GM12878 (cell line): ENCODE results near the gene ACTR2. TPM values are rescaled to one million over a fixed set of nuclear protein-coding genes. Genes with fewer than 3 reads are reported as not detected.

Experiments
- ATAC-seq: fragments of 200-7000 bp; cut with Tn5 transposase; 3 replicates; pipeline ENCODE4 v1.9.1; 2020; ENCODE audit warnings: mild to moderate bottlenecking, moderate library complexity
- BruUV-seq: library from RNA; stranded (reverse); fragments of 400-500 nt; replicated peaks from 2 replicates; lab custom pipeline; 2021; lab: Mats Ljungman, UMichigan
- CTCF ChIA-PET: fragments of 300-600 bp; sonication (Branson Sonifier 250); formaldehyde crosslinking; extraction: SDS; loops from one replicate; lab custom pipeline; 2021; ENCODE audit warnings: inconsistent platforms; lab: Yijun Ruan, JAX
- POLR2A ChIA-PET: fragments of 350-600 bp; formaldehyde crosslinking; extraction: SDS; loops from one replicate; lab custom pipeline; 2021; ENCODE audit warnings: inconsistent platforms; lab: Charles Lee
- RAD21 ChIA-PET: fragments of 300-600 bp; sonication (Branson Sonifier 250); formaldehyde crosslinking; loops from one replicate; lab custom pipeline; 2023; ENCODE audit warnings: antibody characterized with exemption; ENCODE audit not compliant: unreplicated experiment; lab: Charles Lee
- SMC1A ChIA-PET: fragments of 300-600 bp; sonication (Branson Sonifier 250); formaldehyde crosslinking; loops from one replicate; lab custom pipeline; 2023; ENCODE audit not compliant: unreplicated experiment, uncharacterized antibody; lab: Charles Lee
- DNase-seq: peaks from one replicate; pipeline ENCODE4 v3.0.0-alpha.2; 2011; ENCODE audit warnings: low read depth, low spot score
- FAIRE-seq: peaks from 3 replicates; lab custom pipeline; 2011; peaks lifted over from hg19 to GRCh38; lab: Jason Lieb, UNC
- H2AFZ ChIP-seq: 2 replicates; pipeline ENCODE4 v1.6.0; 2011; ENCODE audit warnings: low read depth, low read length, control low read depth; ENCODE audit not compliant: control insufficient read depth
- H3K27ac ChIP-seq: 2 replicates; pipeline ENCODE4 v1.5.1; 2011; ENCODE audit warnings: control low read depth; ENCODE audit not compliant: control insufficient read depth, insufficient read depth
- H3K27me3 ChIP-seq, 2 experiments: replicated peaks in 1 of 2; 2 replicates each; pipeline versions ENCODE4 v1.6.0 to v1.6.1; 2011; ENCODE audit warnings: low read length in 1 of 2; ENCODE audit not compliant: control insufficient read depth in 2 of 2, insufficient read depth in 2 of 2
- H3K36me3 ChIP-seq, 2 experiments: 2 replicates each; pipeline ENCODE4 v1.5.1; 2011; ENCODE audit warnings: low read length in 1 of 2; ENCODE audit not compliant: control insufficient read depth in 2 of 2, insufficient read depth in 2 of 2
- H3K4me1 ChIP-seq: 2 replicates; pipeline ENCODE4 v1.6.1; 2011; ENCODE audit warnings: mild to moderate bottlenecking, low read length, moderate library complexity, mixed read lengths; ENCODE audit not compliant: control insufficient read depth, insufficient read depth
- H3K4me2 ChIP-seq: 2 replicates; pipeline ENCODE4 v1.6.0; 2011; ENCODE audit warnings: control low read depth; ENCODE audit not compliant: control insufficient read depth, insufficient read depth
- H3K4me3 ChIP-seq: fragments of 200-600 bp; sonication (generic); 2 replicates; pipeline ENCODE4 v1.5.1; 2016
- H3K79me2 ChIP-seq: 2 replicates; pipeline ENCODE4 v1.6.0; 2011; ENCODE audit warnings: low read length; ENCODE audit not compliant: control insufficient read depth, insufficient read depth
- H3K9ac ChIP-seq: 2 replicates; pipeline ENCODE4 v1.8.0; 2011; ENCODE audit warnings: low read length, control low read depth, mixed read lengths; ENCODE audit not compliant: control insufficient read depth, insufficient read depth
- H3K9me3 ChIP-seq: replicated peaks from 3 replicates; pipeline ENCODE4 v1.5.1; 2011; ENCODE audit warnings: mild to moderate bottlenecking, low read length; ENCODE audit not compliant: control insufficient read depth, insufficient read depth
- H4K20me1 ChIP-seq: 2 replicates; pipeline ENCODE4 v1.6.0; 2011; ENCODE audit not compliant: control insufficient read depth, insufficient read depth
- ASH2L ChIP-seq: fragments of 300-600, 200-600 bp; sonication (generic); IDR thresholded peaks from 2 replicates; pipeline ENCODE4 v1.6.1; 2017; ENCODE audit warnings: low read depth, mild to moderate bottlenecking, borderline replicate concordance
- CREB1 ChIP-seq: IDR thresholded peaks from 2 replicates; pipeline ENCODE4 v1.6.1; 2012; ENCODE audit warnings: low read depth, mild to moderate bottlenecking, inconsistent platforms
- FOXK2 ChIP-seq: fragments of 450-650 bp; IDR thresholded peaks from 2 replicates; pipeline ENCODE4 v1.6.1; 2017; ENCODE audit warnings: mild to moderate bottlenecking, moderate library complexity
- NBN ChIP-seq: fragments of 450-650 bp; IDR thresholded peaks from 2 replicates; pipeline ENCODE4 v1.6.1; 2016
- NFYB ChIP-seq: IDR thresholded peaks from 2 replicates; pipeline ENCODE4 v1.6.1; 2011; ENCODE audit warnings: low read depth, mild to moderate bottlenecking, low read length, improper control_type of control experiment, moderate library complexity; ENCODE audit not compliant: insufficient read depth
- SMC3 ChIP-seq: IDR thresholded peaks from 2 replicates; pipeline ENCODE4 v1.6.1; 2011; ENCODE audit warnings: low read length, improper control_type of control experiment, borderline replicate concordance
- ZNF217 ChIP-seq: fragments of 450-650 bp; IDR thresholded peaks from 2 replicates; pipeline ENCODE4 v1.6.1; 2017; ENCODE audit warnings: antibody characterized with exemption, mild to moderate bottlenecking
- WGBS: methylation state at CpG from one replicate; pipeline ENCODE4 v1.1.6; 2016; ENCODE audit warnings: low lambda C conversion rate; ENCODE audit not compliant: insufficient replicate concordance, insufficient coverage; ENCODE audit errors: missing lambda C conversion rate; 5-methylcytosine and 5-hydroxymethylcytosine counted together
- in situ Hi-C: fragments of 300-500 bp; cut with MboI; formaldehyde crosslinking; loops from 9 replicates; pipeline ENCODE4 v1.14.3; 2018; ENCODE audit warnings: mixed read lengths
- intact Hi-C: fragments of 100-400 bp; cut with micrococcal nuclease; formaldehyde crosslinking; loops from one replicate; pipeline ENCODE4 v1.14.2; 2022; ENCODE audit not compliant: unreplicated experiment
- polyA plus RNA-seq, 11 experiments: library from polyadenylated mRNA; depleted of rRNA in 4 of 11; unstranded in 6 of 11; stranded (reverse) in 5 of 11; fragments of >200 nt; fragmentation: Nextera tagmentation in 4 of 11; fragmentation: Illumina TruSeq in 1 of 11; extraction: Ambion mirVana in 4 of 11; extraction: Trizol in 1 of 11; gene quantifications; 1 replicate in 1 of 11; 2 replicates in 10 of 11; pipeline versions ENCODE4 v1.2.1 to v1.2.3, GENCODE V29; 2011 to 2016; ENCODE audit warnings: inconsistent platforms in 2 of 11, missing spikeins in 2 of 11, low read depth in 1 of 11
- total RNA-seq, 4 experiments: library from RNA; depleted of rRNA in 3 of 4; stranded (reverse); fragments of >200 nt in 3 of 4; fragmentation: Illumina TruSeq in 1 of 4; extraction: Trizol in 1 of 4; gene quantifications; 2 replicates each; pipeline versions ENCODE4 v1.2.1 to v1.2.3, GENCODE V29; 2013 to 2021
- TF ChIP-seq, protein P1 (sequence below): fragments of 450-650 bp; formaldehyde crosslinking; IDR thresholded peaks from 2 replicates; pipeline ENCODE4 v1.4.0; 2022; ENCODE audit warnings: mild to moderate bottlenecking, moderate library complexity
- TF ChIP-seq, protein P2 (sequence below), 3 experiments: IDR thresholded peaks in 2 of 3; conservative IDR thresholded peaks in 1 of 3; 2 replicates each; pipeline ENCODE4 v1.5.1; 2011; ENCODE audit warnings: low read depth in 3 of 3, low read length in 3 of 3, mild to moderate bottlenecking in 3 of 3, control low read depth in 2 of 3, moderate library complexity in 2 of 3, inconsistent platforms in 1 of 3, mixed read lengths in 1 of 3; ENCODE audit not compliant: control insufficient read depth in 2 of 3, insufficient read depth in 1 of 3; ENCODE audit errors: extremely low read depth in 1 of 3
- TF ChIP-seq, protein P3 (sequence below): fragments of 450-650 bp; IDR thresholded peaks from 2 replicates; pipeline ENCODE4 v1.6.1; 2014; ENCODE audit warnings: mild to moderate bottlenecking
- TF ChIP-seq, protein P4 (sequence below): fragments of 450-650 bp; IDR thresholded peaks from 2 replicates; pipeline ENCODE4 v1.6.1; 2016; ENCODE audit warnings: mild to moderate bottlenecking
- TF ChIP-seq, protein P5 (sequence below): fragments of 450-650 bp; IDR thresholded peaks from 2 replicates; pipeline ENCODE4 v1.6.1; 2016; ENCODE audit warnings: mild to moderate bottlenecking

The ACTR2 gene
- total and polyA plus RNA-seq, 10 of the 15 experiments (the other 5 are each of a cell fraction or from before 2014, with no cell fraction given), result 94.2 to 401 (median 195) TPM

DNA sequence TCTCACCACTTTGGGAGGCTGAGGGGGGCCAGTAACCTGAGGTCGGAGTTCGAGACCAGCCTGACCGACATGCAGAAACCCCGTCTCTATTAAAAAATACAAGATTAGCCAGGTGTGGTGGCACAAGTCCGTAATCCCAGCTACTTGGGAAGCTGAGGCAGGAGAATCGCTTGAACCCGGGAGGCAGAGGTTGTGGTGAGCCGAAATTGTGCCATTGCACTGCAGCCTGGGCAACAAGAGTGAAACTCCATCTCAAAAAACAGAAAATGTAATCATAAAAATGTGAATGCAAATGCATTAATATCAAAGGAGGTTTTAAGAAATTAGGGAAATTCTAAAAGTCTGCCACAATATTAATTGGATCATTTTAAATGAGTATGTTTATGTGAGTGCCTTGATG, 45.7 kb downstream of the ACTR2 start:
- Histone ChIP-seq H3K27me3 (no peaks in the 10 kb centered on the region), H4K20me1 (no peaks in the 10 kb centered on the region), H3K9ac (no peak overlapping the region), H3K36me3 (peaks cover 2 to 12% of the 10 kb centered on the region in 2 experiments; a peak in 3 of 4 replicates), H3K4me3 (no peak overlapping the region), H2AFZ (no peak overlapping the region), H3K4me1 (no peaks in the 10 kb centered on the region), H3K4me2 (no peak overlapping the region), H3K9me3 (no peaks in the 10 kb centered on the region), H3K79me2 (no peaks in the 10 kb centered on the region), H3K27ac (no peak overlapping the region)
- ATAC-seq, result no peak
- SMC1A ChIA-PET, result interaction anchor here (1.2 kb wide), 1 partner anchor 31 kb away, joined by 3 read pairs; no protein-coding TSS in a partner anchor
- CTCF ChIA-PET, result interaction anchor here (1.2 kb wide), 1 partner anchor 9 kb away, joined by 3 read pairs; no protein-coding TSS in a partner anchor
- in situ Hi-C loops, result no loop called here
- BruUV-seq, result no TSS peak
- POLR2A ChIA-PET, result no interaction called here
- 97% methylated on average over 8 of the region's 8 CpGs for WGBS
- FAIRE-seq, result no peak
- no peak for DNase-seq
- intact Hi-C loops, result no loop called here
- RAD21 ChIA-PET, result no interaction called here
- TF ChIP-seq, protein P1, sequence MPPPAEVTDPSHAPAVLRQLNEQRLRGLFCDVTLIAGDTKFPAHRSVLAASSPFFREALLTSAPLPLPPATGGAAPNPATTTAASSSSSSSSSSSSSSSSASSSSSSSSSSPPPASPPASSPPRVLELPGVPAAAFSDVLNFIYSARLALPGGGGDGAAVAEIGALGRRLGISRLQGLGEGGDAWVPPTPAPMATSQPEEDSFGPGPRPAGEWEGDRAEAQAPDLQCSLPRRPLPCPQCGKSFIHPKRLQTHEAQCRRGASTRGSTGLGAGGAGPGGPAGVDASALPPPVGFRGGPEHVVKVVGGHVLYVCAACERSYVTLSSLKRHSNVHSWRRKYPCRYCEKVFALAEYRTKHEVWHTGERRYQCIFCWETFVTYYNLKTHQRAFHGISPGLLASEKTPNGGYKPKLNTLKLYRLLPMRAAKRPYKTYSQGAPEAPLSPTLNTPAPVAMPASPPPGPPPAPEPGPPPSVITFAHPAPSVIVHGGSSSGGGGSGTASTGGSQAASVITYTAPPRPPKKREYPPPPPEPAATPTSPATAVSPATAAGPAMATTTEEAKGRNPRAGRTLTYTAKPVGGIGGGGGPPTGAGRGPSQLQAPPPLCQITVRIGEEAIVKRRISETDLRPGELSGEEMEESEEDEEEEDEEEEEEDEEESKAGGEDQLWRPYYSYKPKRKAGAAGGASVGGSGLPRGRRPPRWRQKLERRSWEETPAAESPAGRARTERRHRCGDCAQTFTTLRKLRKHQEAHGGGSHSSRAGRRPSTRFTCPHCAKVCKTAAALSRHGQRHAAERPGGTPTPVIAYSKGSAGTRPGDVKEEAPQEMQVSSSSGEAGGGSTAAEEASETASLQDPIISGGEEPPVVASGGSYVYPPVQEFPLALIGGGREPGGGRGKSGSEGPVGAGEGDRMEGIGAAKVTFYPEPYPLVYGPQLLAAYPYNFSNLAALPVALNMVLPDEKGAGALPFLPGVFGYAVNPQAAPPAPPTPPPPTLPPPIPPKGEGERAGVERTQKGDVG, result no peak
- no peak for TF ChIP-seq CREB1
- no peak for TF ChIP-seq FOXK2
- TF ChIP-seq ASH2L, result no peak
- TF ChIP-seq ZNF217, result no peak
- no peak for TF ChIP-seq SMC3
- TF ChIP-seq, protein P2, sequence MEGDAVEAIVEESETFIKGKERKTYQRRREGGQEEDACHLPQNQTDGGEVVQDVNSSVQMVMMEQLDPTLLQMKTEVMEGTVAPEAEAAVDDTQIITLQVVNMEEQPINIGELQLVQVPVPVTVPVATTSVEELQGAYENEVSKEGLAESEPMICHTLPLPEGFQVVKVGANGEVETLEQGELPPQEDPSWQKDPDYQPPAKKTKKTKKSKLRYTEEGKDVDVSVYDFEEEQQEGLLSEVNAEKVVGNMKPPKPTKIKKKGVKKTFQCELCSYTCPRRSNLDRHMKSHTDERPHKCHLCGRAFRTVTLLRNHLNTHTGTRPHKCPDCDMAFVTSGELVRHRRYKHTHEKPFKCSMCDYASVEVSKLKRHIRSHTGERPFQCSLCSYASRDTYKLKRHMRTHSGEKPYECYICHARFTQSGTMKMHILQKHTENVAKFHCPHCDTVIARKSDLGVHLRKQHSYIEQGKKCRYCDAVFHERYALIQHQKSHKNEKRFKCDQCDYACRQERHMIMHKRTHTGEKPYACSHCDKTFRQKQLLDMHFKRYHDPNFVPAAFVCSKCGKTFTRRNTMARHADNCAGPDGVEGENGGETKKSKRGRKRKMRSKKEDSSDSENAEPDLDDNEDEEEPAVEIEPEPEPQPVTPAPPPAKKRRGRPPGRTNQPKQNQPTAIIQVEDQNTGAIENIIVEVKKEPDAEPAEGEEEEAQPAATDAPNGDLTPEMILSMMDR (IDR thresholded peaks at IDR 0.05 in 2 of 3, conservative IDR thresholded peaks at IDR 0.05 in 1 of 3; ENCODE audit: control insufficient read depth in 2 of 3, extremely low read depth in 1 of 3, insufficient read depth in 1 of 3, low read depth in 3 of 3, low read length in 3 of 3), result no peak
- TF ChIP-seq, protein P3, sequence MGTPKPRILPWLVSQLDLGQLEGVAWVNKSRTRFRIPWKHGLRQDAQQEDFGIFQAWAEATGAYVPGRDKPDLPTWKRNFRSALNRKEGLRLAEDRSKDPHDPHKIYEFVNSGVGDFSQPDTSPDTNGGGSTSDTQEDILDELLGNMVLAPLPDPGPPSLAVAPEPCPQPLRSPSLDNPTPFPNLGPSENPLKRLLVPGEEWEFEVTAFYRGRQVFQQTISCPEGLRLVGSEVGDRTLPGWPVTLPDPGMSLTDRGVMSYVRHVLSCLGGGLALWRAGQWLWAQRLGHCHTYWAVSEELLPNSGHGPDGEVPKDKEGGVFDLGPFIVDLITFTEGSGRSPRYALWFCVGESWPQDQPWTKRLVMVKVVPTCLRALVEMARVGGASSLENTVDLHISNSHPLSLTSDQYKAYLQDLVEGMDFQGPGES, result no peak
- TF ChIP-seq, protein P4, sequence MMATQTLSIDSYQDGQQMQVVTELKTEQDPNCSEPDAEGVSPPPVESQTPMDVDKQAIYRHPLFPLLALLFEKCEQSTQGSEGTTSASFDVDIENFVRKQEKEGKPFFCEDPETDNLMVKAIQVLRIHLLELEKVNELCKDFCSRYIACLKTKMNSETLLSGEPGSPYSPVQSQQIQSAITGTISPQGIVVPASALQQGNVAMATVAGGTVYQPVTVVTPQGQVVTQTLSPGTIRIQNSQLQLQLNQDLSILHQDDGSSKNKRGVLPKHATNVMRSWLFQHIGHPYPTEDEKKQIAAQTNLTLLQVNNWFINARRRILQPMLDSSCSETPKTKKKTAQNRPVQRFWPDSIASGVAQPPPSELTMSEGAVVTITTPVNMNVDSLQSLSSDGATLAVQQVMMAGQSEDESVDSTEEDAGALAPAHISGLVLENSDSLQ, result no peak
- TF ChIP-seq, protein P5, sequence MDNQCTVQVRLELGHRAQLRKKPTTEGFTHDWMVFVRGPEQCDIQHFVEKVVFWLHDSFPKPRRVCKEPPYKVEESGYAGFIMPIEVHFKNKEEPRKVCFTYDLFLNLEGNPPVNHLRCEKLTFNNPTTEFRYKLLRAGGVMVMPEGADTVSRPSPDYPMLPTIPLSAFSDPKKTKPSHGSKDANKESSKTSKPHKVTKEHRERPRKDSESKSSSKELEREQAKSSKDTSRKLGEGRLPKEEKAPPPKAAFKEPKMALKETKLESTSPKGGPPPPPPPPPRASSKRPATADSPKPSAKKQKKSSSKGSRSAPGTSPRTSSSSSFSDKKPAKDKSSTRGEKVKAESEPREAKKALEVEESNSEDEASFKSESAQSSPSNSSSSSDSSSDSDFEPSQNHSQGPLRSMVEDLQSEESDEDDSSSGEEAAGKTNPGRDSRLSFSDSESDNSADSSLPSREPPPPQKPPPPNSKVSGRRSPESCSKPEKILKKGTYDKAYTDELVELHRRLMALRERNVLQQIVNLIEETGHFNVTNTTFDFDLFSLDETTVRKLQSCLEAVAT, result no peak
- TF ChIP-seq NFYB, result no peak
- no peak for TF ChIP-seq NBN
